Vagina (tissue), 2 donors: ENCODE results near the gene TPST2. TPM values are rescaled to one million over a fixed set of nuclear protein-coding genes. Genes with fewer than 3 reads are reported as not detected.

Source experiments
- DNase-seq, 2 donors: peaks; one replicate each; pipeline ENCODE4 v3.0.0-alpha.2; 2017; ENCODE audit errors: extremely low spot score in 2 of 2
- H3K27ac ChIP-seq: fragments of 200-600 bp; sonication (generic); one replicate; pipeline ENCODE4 v1.5.1; 2019
- H3K27me3 ChIP-seq: fragments of 200-600 bp; sonication (generic); one replicate; pipeline ENCODE4 v1.5.1; 2019
- H3K36me3 ChIP-seq, 2 donors: fragments of 200-600 bp; sonication (generic); one replicate each; pipeline ENCODE4 v1.5.1; 2017 to 2019
- H3K4me1 ChIP-seq: fragments of 200-600 bp; sonication (generic); one replicate; pipeline ENCODE4 v1.5.1; 2019
- H3K4me3 ChIP-seq, 2 donors: fragments of 200-600 bp; sonication (generic); 1 replicate in 1 of 2; 2 replicates in 1 of 2; pipeline ENCODE4 v1.5.1; 2016 to 2019
- H3K9me3 ChIP-seq: fragments of 200-600 bp; sonication (generic); one replicate; pipeline ENCODE4 v1.5.1; 2019
- POLR2A ChIP-seq, 2 donors: fragments of 450-650 bp; IDR thresholded peaks; one replicate each; pipeline ENCODE4 v1.6.1; 2017; ENCODE audit warnings: antibody characterized with exemption in 2 of 2, mild to moderate bottlenecking in 2 of 2, moderate library complexity in 2 of 2
- POLR2AphosphoS5 ChIP-seq, 2 donors: sonication (generic); formaldehyde crosslinking; IDR thresholded peaks; one replicate each; pipeline ENCODE4 v1.9.0; 2017; ENCODE audit warnings: antibody characterized with exemption in 2 of 2, mild to moderate bottlenecking in 2 of 2, low read depth in 1 of 2; ENCODE audit not compliant: insufficient read depth in 1 of 2
- intact Hi-C: fragments of 100-400 bp; cut with DNase I; formaldehyde crosslinking; loops from one replicate; pipeline ENCODE4 v1.15.1; 2023
- total RNA-seq: library from RNA; depleted of rRNA; stranded (reverse); fragments of >200 nt; gene quantifications from one replicate; pipeline ENCODE4 v1.2.3, GENCODE V29; 2016
- TF ChIP-seq, protein P1 (sequence below), 3 experiments: fragments of 450-650 bp in 2 of 3; fragments of 200-600 bp in 1 of 3; sonication (generic) in 1 of 3; IDR thresholded peaks; one replicate each; pipeline ENCODE4 v1.5.1; 2017 to 2019; ENCODE audit warnings: antibody characterized with exemption in 3 of 3, mild to moderate bottlenecking in 2 of 3, moderate library complexity in 2 of 3

Gene TPST2
- total RNA-seq, 1 donor from 2014 or later: 96.3 TPM

GRCh38 chr22:26561756-26562417 is 28.0 kb downstream of the TPST2 start:
- DNase-seq: no peak
- no peaks in the 10 kb centered on the region for H3K27me3 ChIP-seq
- H3K27ac ChIP-seq: no peak overlapping the region
- TF ChIP-seq, protein P1, sequence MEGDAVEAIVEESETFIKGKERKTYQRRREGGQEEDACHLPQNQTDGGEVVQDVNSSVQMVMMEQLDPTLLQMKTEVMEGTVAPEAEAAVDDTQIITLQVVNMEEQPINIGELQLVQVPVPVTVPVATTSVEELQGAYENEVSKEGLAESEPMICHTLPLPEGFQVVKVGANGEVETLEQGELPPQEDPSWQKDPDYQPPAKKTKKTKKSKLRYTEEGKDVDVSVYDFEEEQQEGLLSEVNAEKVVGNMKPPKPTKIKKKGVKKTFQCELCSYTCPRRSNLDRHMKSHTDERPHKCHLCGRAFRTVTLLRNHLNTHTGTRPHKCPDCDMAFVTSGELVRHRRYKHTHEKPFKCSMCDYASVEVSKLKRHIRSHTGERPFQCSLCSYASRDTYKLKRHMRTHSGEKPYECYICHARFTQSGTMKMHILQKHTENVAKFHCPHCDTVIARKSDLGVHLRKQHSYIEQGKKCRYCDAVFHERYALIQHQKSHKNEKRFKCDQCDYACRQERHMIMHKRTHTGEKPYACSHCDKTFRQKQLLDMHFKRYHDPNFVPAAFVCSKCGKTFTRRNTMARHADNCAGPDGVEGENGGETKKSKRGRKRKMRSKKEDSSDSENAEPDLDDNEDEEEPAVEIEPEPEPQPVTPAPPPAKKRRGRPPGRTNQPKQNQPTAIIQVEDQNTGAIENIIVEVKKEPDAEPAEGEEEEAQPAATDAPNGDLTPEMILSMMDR (IDR thresholded peaks at IDR 0.05): no peak
- TF ChIP-seq POLR2AphosphoS5 (IDR thresholded peaks at IDR 0.05; ENCODE audit: insufficient read depth in 1 of 2, low read depth in 1 of 2): no peak
- no peak for TF ChIP-seq POLR2A (IDR thresholded peaks at IDR 0.05)
- H3K4me1 ChIP-seq: peaks cover 23% of the 10 kb centered on the region
- no peak overlapping the region for H3K4me3 ChIP-seq
- intact Hi-C loops: no loop called here
- no peaks in the 10 kb centered on the region for H3K9me3 ChIP-seq
- no peaks in the 10 kb centered on the region for H3K36me3 ChIP-seq

- Histone ChIP-seq H3K36me3 (no peaks in the 10 kb centered on the region), H3K27me3 (no peaks in the 10 kb centered on the region), H3K9me3 (no peaks in the 10 kb centered on the region), H3K27ac (no peak overlapping the region), H3K4me1 (peaks cover 21% of the 10 kb centered on the region), H3K4me3 (no peak overlapping the region)
- TF ChIP-seq POLR2A (IDR thresholded peaks at IDR 0.05) (no peak), POLR2AphosphoS5 (IDR thresholded peaks at IDR 0.05; ENCODE audit: insufficient read depth in 1 of 2, low read depth in 1 of 2) (no peak)
- TF ChIP-seq, protein P1 (IDR thresholded peaks at IDR 0.05): no peak
- intact Hi-C loops: no loop called here
- DNase-seq: no peak
Observed at GRCh38 chr22:26559961-26560575, 29.9 kb downstream of the TPST2 start.

- Histone ChIP-seq H3K27ac (no peak overlapping the region), H3K27me3 (no peaks in the 10 kb centered on the region), H3K4me3 (no peak overlapping the region), H3K36me3 (no peaks in the 10 kb centered on the region), H3K9me3 (no peaks in the 10 kb centered on the region), H3K4me1 (peaks cover 7% of the 10 kb centered on the region)
- TF ChIP-seq, protein P1 (IDR thresholded peaks at IDR 0.05): no peak
- TF ChIP-seq POLR2A (IDR thresholded peaks at IDR 0.05): no peak
- DNase-seq: no peak
- intact Hi-C loops: no loop called here
Observed at GRCh38 chr22:26558248-26558895, 31.6 kb downstream of the TPST2 start.

DNA sequence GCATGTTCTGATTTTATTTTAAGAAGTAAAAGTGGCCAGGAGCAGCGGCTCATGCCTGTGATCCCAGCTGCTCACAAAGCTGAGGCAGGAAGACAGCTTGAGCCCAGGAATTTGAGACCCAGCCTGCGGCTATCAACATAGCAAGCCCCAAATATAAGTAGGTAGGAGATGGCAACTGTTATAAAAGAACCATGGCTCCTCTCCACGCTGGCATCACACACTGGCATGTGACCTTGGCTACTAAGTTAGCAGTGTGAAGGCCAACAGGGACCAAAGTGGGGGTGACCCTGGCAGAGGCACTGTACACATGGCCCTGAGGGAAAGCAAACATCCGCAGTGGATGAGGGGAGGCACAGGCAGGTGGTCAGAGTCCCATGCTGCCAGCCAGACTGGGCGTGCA is 33.0 kb downstream of the TPST2 start:
- Histone ChIP-seq H3K9me3 (no peaks in the 10 kb centered on the region), H3K36me3 (no peaks in the 10 kb centered on the region), H3K4me1 (peaks cover 4% of the 10 kb centered on the region), H3K4me3 (no peak overlapping the region), H3K27me3 (no peaks in the 10 kb centered on the region), H3K27ac (no peak overlapping the region)
- intact Hi-C loops: no loop called here
- DNase-seq: no peak
- no peak for TF ChIP-seq POLR2AphosphoS5 (IDR thresholded peaks at IDR 0.05; ENCODE audit: insufficient read depth in 1 of 2, low read depth in 1 of 2)
- TF ChIP-seq, protein P1 (IDR thresholded peaks at IDR 0.05): no peak
- TF ChIP-seq POLR2A (IDR thresholded peaks at IDR 0.05): no peak

DNA sequence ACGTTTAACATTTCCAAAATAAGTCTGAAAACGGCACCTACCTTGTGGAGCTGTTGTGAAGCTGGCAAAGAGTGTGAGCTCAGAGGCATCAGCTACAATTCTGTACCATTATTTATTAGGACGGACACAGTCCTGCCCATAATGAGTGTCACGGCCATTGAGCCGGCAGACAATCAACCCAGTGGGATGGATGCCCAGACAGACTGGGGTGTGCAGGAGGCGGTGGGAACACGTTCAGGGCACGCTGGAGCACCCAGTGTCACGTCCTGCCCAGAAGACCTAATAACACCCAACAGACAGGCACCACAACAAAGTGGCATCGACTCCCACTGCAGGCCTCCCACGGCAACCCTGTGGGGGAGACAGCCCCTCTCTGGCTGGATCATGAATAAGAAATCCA is 34.5 kb downstream of the TPST2 start:
- H3K36me3 ChIP-seq: no peaks in the 10 kb centered on the region
- H3K9me3 ChIP-seq: no peaks in the 10 kb centered on the region
- H3K4me3 ChIP-seq: no peak overlapping the region
- no peak for TF ChIP-seq POLR2AphosphoS5 (IDR thresholded peaks at IDR 0.05; ENCODE audit: insufficient read depth in 1 of 2, low read depth in 1 of 2)
- TF ChIP-seq, protein P1 (IDR thresholded peaks at IDR 0.05): no peak
- no peak for TF ChIP-seq POLR2A (IDR thresholded peaks at IDR 0.05)
- DNase-seq: no peak
- H3K27ac ChIP-seq: no peak overlapping the region
- intact Hi-C loops: no loop called here
- no peaks in the 10 kb centered on the region for H3K27me3 ChIP-seq
- H3K4me1 ChIP-seq: no peaks in the 10 kb centered on the region
